HepG2 (cell line): ENCODE measurements around the gene OGT. TPM values are rescaled to one million over a fixed set of nuclear protein-coding genes. Genes with fewer than 3 reads are reported as not detected.
"Not testable (repeated sequence)": the region's sequence is repeated elsewhere in the genome, so short reads cannot be mapped to it uniquely, and the experiment has no call there.

Experiments
- ATAC-seq: fragments of 200-7000 bp; cut with Tn5 transposase; 3 replicates; pipeline ENCODE4 v1.9.1; 2020; ENCODE audit warnings: mild to moderate bottlenecking, moderate library complexity
- BruUV-seq: library from RNA; stranded (reverse); fragments of 400-500 nt; replicated peaks from 2 replicates; lab custom pipeline; 2021; lab: Mats Ljungman, UMichigan
- CTCF ChIA-PET: fragments of 300-600 bp; formaldehyde crosslinking; extraction: SDS; loops from one replicate; lab custom pipeline; 2021; ENCODE audit warnings: low total read pairs, inconsistent platforms, low intra/inter-chr PET ratio; lab: Yijun Ruan, JAX
- POLR2A ChIA-PET: fragments of 350-600 bp; sonication (Branson Sonifier 250); formaldehyde crosslinking; loops from one replicate; lab custom pipeline; 2020; ENCODE audit warnings: antibody characterized with exemption, inconsistent platforms; lab: Yijun Ruan, JAX
- DNase-seq: peaks from one replicate; pipeline ENCODE4 v3.0.0-alpha.2; 2015; ENCODE audit warnings: low spot score
- FAIRE-seq: peaks from 3 replicates; lab custom pipeline; 2011; peaks lifted over from hg19 to GRCh38; lab: Jason Lieb, UNC
- H2AFZ ChIP-seq: one replicate; pipeline ENCODE4 v1.6.1; 2011; ENCODE audit warnings: low read length, inconsistent platforms
- H3K27ac ChIP-seq: fragments of 300-600 bp; 3 replicates; pipeline ENCODE4 v1.8.0; 2011; ENCODE audit warnings: mixed run types, mild to moderate bottlenecking, mixed read lengths, low read length, inconsistent platforms; ENCODE audit not compliant: insufficient read depth; ENCODE audit errors: extremely low read length
- H3K27me3 ChIP-seq, 2 experiments: fragments of 200-600 bp in 1 of 2; 2 replicates in 1 of 2; 3 replicates in 1 of 2; pipeline versions ENCODE4 v1.6.0 to v1.8.0; 2011; ENCODE audit warnings: low read length in 2 of 2, mild to moderate bottlenecking in 2 of 2, moderate library complexity in 2 of 2, inconsistent platforms in 1 of 2; ENCODE audit not compliant: insufficient read depth in 2 of 2, control insufficient read depth in 1 of 2
- H3K36me3 ChIP-seq, 2 experiments: fragments of 200-600 bp in 1 of 2; replicated peaks in 1 of 2; 2 replicates in 1 of 2; 3 replicates in 1 of 2; pipeline versions ENCODE4 v1.5.1 to v1.8.0; 2011; ENCODE audit warnings: low read length in 2 of 2, inconsistent platforms in 1 of 2; ENCODE audit not compliant: insufficient read depth in 2 of 2, control insufficient read depth in 1 of 2
- H3K4me1 ChIP-seq: 2 replicates; pipeline ENCODE4 v1.5.1; 2012; ENCODE audit warnings: low read length, inconsistent platforms; ENCODE audit not compliant: insufficient read depth
- H3K4me2 ChIP-seq: 2 replicates; pipeline ENCODE4 v1.6.0; 2011; ENCODE audit warnings: low read depth, low read length, inconsistent platforms
- H3K4me3 ChIP-seq, 3 experiments: fragments of 200-600 bp in 1 of 3; sonication (generic), shearing (Covaris generic) in 1 of 3; replicated peaks in 1 of 3; 2 replicates each; pipeline ENCODE4 v1.5.1; 2011 to 2016; ENCODE audit warnings: low read length in 3 of 3, inconsistent platforms in 2 of 3, low read depth in 2 of 3, mild to moderate bottlenecking in 2 of 3, control low read depth in 1 of 3, mixed read lengths in 1 of 3; ENCODE audit not compliant: insufficient read depth in 1 of 3
- H3K79me2 ChIP-seq: one replicate; pipeline ENCODE4 v1.6.1; 2011; ENCODE audit warnings: low read length, inconsistent platforms; ENCODE audit not compliant: insufficient read depth
- H3K9ac ChIP-seq: 2 replicates; pipeline ENCODE4 v1.6.0; 2011; ENCODE audit warnings: mild to moderate bottlenecking, low read depth, low read length, inconsistent platforms; ENCODE audit not compliant: insufficient read depth
- H3K9me3 ChIP-seq: 2 replicates; pipeline ENCODE4 v1.5.1; 2012; ENCODE audit warnings: mild to moderate bottlenecking, low read length
- H4K20me1 ChIP-seq: 2 replicates; pipeline ENCODE4 v1.6.0; 2011; ENCODE audit warnings: inconsistent platforms, mild to moderate bottlenecking, low read length, moderate library complexity; ENCODE audit not compliant: insufficient read depth
- AGO2 ChIP-seq: fragments of 200-400 bp; formaldehyde crosslinking; optimal IDR thresholded peaks from 2 replicates; pipeline ENCODE3; 2017; ENCODE audit warnings: mild to moderate bottlenecking, low read depth, low read length, moderate library complexity
- AHR ChIP-seq: IDR thresholded peaks from 2 replicates; pipeline ENCODE4 v1.6.1; 2018; ENCODE audit warnings: missing genetic modification reagents, missing compliant biosample characterization
- CCDC6 ChIP-seq: sonication (generic); formaldehyde crosslinking; IDR thresholded peaks from 2 replicates; pipeline ENCODE4 v1.8.1; 2022; ENCODE audit warnings: mild to moderate bottlenecking, missing genetic modification reagents, moderate library complexity
- KLF13 ChIP-seq: sonication (generic); formaldehyde crosslinking; IDR thresholded peaks from 2 replicates; pipeline ENCODE4 v1.4.0; 2020; ENCODE audit warnings: mild to moderate bottlenecking, missing genetic modification reagents
- TCF7L2 ChIP-seq: IDR thresholded peaks from 2 replicates; pipeline ENCODE4 v1.6.1; 2011; ENCODE audit warnings: mild to moderate bottlenecking, low read depth, low read length, moderate library complexity
- ZNF512 ChIP-seq: sonication (generic); formaldehyde crosslinking; IDR thresholded peaks from 2 replicates; pipeline ENCODE4 v1.4.0; 2020; ENCODE audit warnings: mild to moderate bottlenecking, missing genetic modification reagents
- ZNF607 ChIP-seq: sonication (generic); formaldehyde crosslinking; IDR thresholded peaks from 2 replicates; pipeline ENCODE4 v1.5.1; 2020; ENCODE audit warnings: missing genetic modification reagents, mild to moderate bottlenecking, borderline replicate concordance
- WGBS: methylation state at CpG from one replicate; pipeline ENCODE4 v1.1.6; 2017; ENCODE audit warnings: low lambda C conversion rate; 5-methylcytosine and 5-hydroxymethylcytosine counted together
- in situ Hi-C: cut with HindIII; loops from 2 replicates; pipeline ENCODE4 v1.10.0; 2017; ENCODE audit warnings: low pct_unique_long_range_greater_than_20kb; ENCODE audit not compliant: extremely low pct_ligation_motif_present
- intact Hi-C: fragments of 100-400 bp; cut with micrococcal nuclease; formaldehyde crosslinking; loops from one replicate; pipeline ENCODE4 v1.10.0; 2022; ENCODE audit not compliant: unreplicated experiment
- polyA plus RNA-seq, 8 experiments: library from polyadenylated mRNA; depleted of rRNA in 3 of 8; stranded (reverse) in 7 of 8; unstranded in 1 of 8; fragments of >200 nt; fragmentation: Illumina TruSeq in 4 of 8; extraction: Trizol in 4 of 8; gene quantifications; 2 replicates each; pipeline versions ENCODE4 v1.2.1 to v1.2.3, GENCODE V29; 2011 to 2016; ENCODE audit warnings: low read depth in 4 of 8, missing spikeins in 1 of 8, mixed read lengths in 1 of 8; ENCODE audit not compliant: insufficient read depth in 1 of 8
- total RNA-seq, 5 experiments: library from RNA; depleted of rRNA; stranded (reverse); fragments of >200 nt; fragmentation: Illumina TruSeq; extraction: Trizol; gene quantifications; 2 replicates each; pipeline ENCODE4 v1.2.3, GENCODE V29; 2016; ENCODE audit warnings: low read depth in 1 of 5

OGT gene
- total and polyA plus RNA-seq, 2 of the 13 experiments (the other 11 are each of a cell fraction or from before 2014, with no cell fraction given) = 71.7 to 463 TPM

- TF ChIP-seq ZNF512 (CRISPR knock-in tag) (no peak), KLF13 (CRISPR knock-in tag) (no peak), ZNF607 (CRISPR knock-in tag) (no peak)
These were observed 31.0 kb downstream of the OGT start (continued) for GRCh38 chrX:71563921-71564320.

GRCh38 chrX:71565474-71566041 is 32.7 kb downstream of the OGT start:
- no TSS peak for BruUV-seq
- H3K9ac ChIP-seq = no peak overlapping the region
- DNase-seq = no peak
- no peaks in the 10 kb centered on the region for H4K20me1 ChIP-seq
- TF ChIP-seq AGO2 (no peak), AHR (no peak), CCDC6 (CRISPR knock-in tag) (no peak), TCF7L2 (no peak)
- intact Hi-C loops (no loop called here), in situ Hi-C loops (no loop called here)
- ChIA-PET POLR2A (no interaction called here), CTCF (no interaction called here)
- 98% methylated on average over 9 of the region's 9 CpGs for WGBS
- H3K4me1 ChIP-seq = no peaks in the 10 kb centered on the region
- FAIRE-seq = no peak
- no peaks in the 10 kb centered on the region for H3K9me3 ChIP-seq
- no peak overlapping the region for H2AFZ ChIP-seq
- H3K36me3 ChIP-seq = peaks cover 5 to 65% of the 10 kb centered on the region in 2 experiments; a peak in 4 of 5 replicates
- no peaks in the 10 kb centered on the region for H3K79me2 ChIP-seq
- no peak for ATAC-seq
- H3K27me3 ChIP-seq = no peaks in the 10 kb centered on the region
- H3K4me3 ChIP-seq = no peak overlapping the region
- H3K27ac ChIP-seq = no peak overlapping the region
- no peak overlapping the region for H3K4me2 ChIP-seq

- H2AFZ ChIP-seq, H3K9ac ChIP-seq, H3K27ac ChIP-seq, ATAC-seq, POLR2A ChIA-PET, H3K4me1 ChIP-seq, H3K4me2 ChIP-seq, H4K20me1 ChIP-seq, in situ Hi-C loops, H3K27me3 ChIP-seq, H3K4me3 ChIP-seq, DNase-seq, FAIRE-seq, H3K9me3 ChIP-seq, CTCF ChIA-PET, BruUV-seq, H3K79me2 ChIP-seq: not testable (repeated sequence)
- H3K36me3 ChIP-seq = peaks cover 4 to 27% of the 10 kb centered on the region in 2 experiments; a peak in 4 of 5 replicates
- intact Hi-C loops = loop anchor here (5.0 kb wide), 1 partner anchor 81 kb away; no protein-coding TSS in a partner anchor
- 95% methylated on average over 8 of the region's 8 CpGs for WGBS
These were observed 38.5 kb downstream of the OGT start for GRCh38 chrX:71571390-71571789.
